Mesendoderm (in vitro differentiated cells): ENCODE results near the gene STX10.

Source experiments
- DNase-seq: peaks from one replicate; pipeline ENCODE4 v3.0.0; 2013
- H2AK5ac ChIP-seq: 2 replicates; pipeline ENCODE4 v1.6.1; 2013; ENCODE audit warnings: low read length, inconsistent platforms
- H2BK120ac ChIP-seq: 2 replicates; pipeline ENCODE4 v1.6.1; 2013; ENCODE audit warnings: low read depth, mild to moderate bottlenecking, low read length, moderate library complexity, mixed read lengths
- H2BK15ac ChIP-seq: replicated peaks from 2 replicates; pipeline ENCODE4 v1.6.1; 2013; ENCODE audit warnings: low read depth, mild to moderate bottlenecking, moderate library complexity
- H2BK5ac ChIP-seq: 2 replicates; pipeline ENCODE4 v1.6.1; 2013; ENCODE audit warnings: low read length, inconsistent platforms
- H3K18ac ChIP-seq: 2 replicates; pipeline ENCODE4 v1.6.1; 2013; ENCODE audit warnings: mild to moderate bottlenecking, low read length, mixed read lengths
- H3K23ac ChIP-seq: one replicate; pipeline ENCODE4 v1.6.1; 2013; ENCODE audit warnings: low read length
- H3K27ac ChIP-seq: 2 replicates; pipeline ENCODE4 v1.5.1; 2013; ENCODE audit warnings: low read depth, mild to moderate bottlenecking, inconsistent platforms, low read length, moderate library complexity
- H3K27me3 ChIP-seq: 2 replicates; pipeline ENCODE4 v1.6.1; 2013; ENCODE audit warnings: low read length, control low read depth, mild to moderate bottlenecking, inconsistent platforms; ENCODE audit not compliant: insufficient read depth, poor library complexity
- H3K36me3 ChIP-seq: 2 replicates; pipeline ENCODE4 v1.6.1; 2013; ENCODE audit warnings: low read length, inconsistent platforms; ENCODE audit not compliant: control insufficient read depth, insufficient read depth
- H3K4ac ChIP-seq: one replicate; pipeline ENCODE4 v1.6.1; 2013; ENCODE audit warnings: low read depth, mild to moderate bottlenecking, low read length, moderate library complexity
- H3K4me1 ChIP-seq: 2 replicates; pipeline ENCODE4 v1.6.1; 2013; ENCODE audit warnings: low read depth, low read length, inconsistent platforms; ENCODE audit not compliant: control insufficient read depth
- H3K4me2 ChIP-seq: 2 replicates; pipeline ENCODE4 v1.6.1; 2013; ENCODE audit warnings: low read length
- H3K4me3 ChIP-seq: 2 replicates; pipeline ENCODE4 v1.5.1; 2013; ENCODE audit warnings: mild to moderate bottlenecking, low read length
- H3K56ac ChIP-seq: one replicate; pipeline ENCODE4 v1.6.1; 2013; ENCODE audit warnings: low read length
- H3K79me1 ChIP-seq: 2 replicates; pipeline ENCODE4 v1.6.1; 2013; ENCODE audit warnings: low read length, inconsistent platforms
- H3K79me2 ChIP-seq: 2 replicates; pipeline ENCODE4 v1.6.1; 2013; ENCODE audit warnings: mild to moderate bottlenecking, low read length; ENCODE audit not compliant: control insufficient read depth, insufficient read depth
- H3K9ac ChIP-seq: 2 replicates; pipeline ENCODE4 v1.6.1; 2013; ENCODE audit warnings: low read length, inconsistent platforms
- H4K5ac ChIP-seq: one replicate; pipeline ENCODE4 v1.6.1; 2013; ENCODE audit warnings: low read length
- H4K8ac ChIP-seq: one replicate; pipeline ENCODE4 v1.6.1; 2013; ENCODE audit warnings: low read depth, mild to moderate bottlenecking, control low read depth, low read length, moderate library complexity
- WGBS: extraction: QIAGEN DNeasy Blood & Tissue Kit; methylation state at CpG from one replicate; pipeline ENCODE4 v1.1.7; 2013; ENCODE audit warnings: low lambda C conversion rate, missing lambda C conversion rate; ENCODE audit not compliant: insufficient coverage; ENCODE audit errors: extremely low coverage; 5-methylcytosine and 5-hydroxymethylcytosine counted together

STX10 gene

GRCh38 chr19:13110099-13110610 lies 40.0 kb downstream of the STX10 start:
- Histone ChIP-seq H3K4ac (no peak overlapping the region), H3K27me3 (no peaks in the 10 kb centered on the region), H2AK5ac (no peak overlapping the region), H3K79me1 (peaks cover 8% of the 10 kb centered on the region), H3K56ac (no peak overlapping the region), H3K27ac (no peak overlapping the region), H2BK120ac (no peak overlapping the region), H3K9ac (no peak overlapping the region), H2BK5ac (no peak overlapping the region), H4K8ac (no peak overlapping the region), H2BK15ac (no peak overlapping the region), H3K4me1 (no peaks in the 10 kb centered on the region), H3K18ac (no peak overlapping the region), H3K79me2 (peaks cover 4% of the 10 kb centered on the region), H3K23ac (no peak overlapping the region), H3K4me2 (no peak overlapping the region), H4K5ac (no peak overlapping the region), H3K4me3 (no peak overlapping the region), H3K36me3 (peaks cover 11% of the 10 kb centered on the region)
- no CpG with 5 or more reads among the region's 15 CpGs for WGBS
- DNase-seq = no peak

DNA sequence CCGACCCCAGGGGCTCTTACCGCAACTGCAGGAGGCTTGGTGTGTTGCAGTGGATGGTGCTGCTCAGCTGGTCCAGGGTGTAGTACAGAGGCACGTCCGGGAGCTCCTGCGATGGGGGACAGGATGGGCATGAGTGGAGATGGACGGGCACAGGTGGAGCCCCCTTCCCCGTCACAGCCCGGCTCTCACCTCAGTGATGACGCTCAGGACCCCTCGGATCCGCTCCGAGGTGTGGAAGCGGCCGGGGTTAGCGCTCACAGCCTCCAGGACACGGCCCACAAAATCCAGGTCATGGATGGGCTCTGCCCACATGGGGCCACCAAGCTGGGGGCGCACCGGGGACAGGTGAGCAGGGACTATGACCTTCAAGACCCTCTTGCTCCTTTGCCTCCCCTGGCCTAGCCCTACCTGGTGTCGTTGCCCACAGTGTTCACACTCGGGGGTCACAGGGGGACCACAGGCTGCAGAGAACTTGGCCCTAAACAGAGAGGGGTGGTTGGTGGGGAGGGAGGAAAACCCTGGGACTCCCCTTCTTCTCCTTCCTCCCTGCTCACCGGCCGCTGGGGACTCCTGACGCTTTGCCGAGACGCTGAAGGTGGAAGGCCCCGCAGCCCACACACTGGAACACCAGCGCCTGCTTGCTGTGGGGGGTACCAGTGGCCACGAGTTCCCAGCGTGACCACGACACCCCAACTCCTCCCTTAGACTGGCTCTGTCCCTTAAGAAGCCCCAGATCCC lies 40.6 kb downstream of the STX10 start:
- Histone ChIP-seq H3K27ac (no peak overlapping the region), H2AK5ac (no peak overlapping the region), H3K23ac (no peak overlapping the region), H3K79me2 (no peaks in the 10 kb centered on the region), H3K79me1 (peaks cover 6% of the 10 kb centered on the region), H4K5ac (no peak overlapping the region), H3K4me2 (no peak overlapping the region), H2BK5ac (no peak overlapping the region), H3K56ac (no peak overlapping the region), H3K18ac (no peak overlapping the region), H3K36me3 (peaks cover 9% of the 10 kb centered on the region), H2BK120ac (no peak overlapping the region), H2BK15ac (no peak overlapping the region), H3K4me1 (no peaks in the 10 kb centered on the region), H3K4me3 (no peak overlapping the region), H3K27me3 (no peaks in the 10 kb centered on the region), H3K4ac (no peak overlapping the region), H3K9ac (no peak overlapping the region), H4K8ac (no peak overlapping the region)
- no peak for DNase-seq
- no CpG with 5 or more reads among the region's 30 CpGs for WGBS

DNA sequence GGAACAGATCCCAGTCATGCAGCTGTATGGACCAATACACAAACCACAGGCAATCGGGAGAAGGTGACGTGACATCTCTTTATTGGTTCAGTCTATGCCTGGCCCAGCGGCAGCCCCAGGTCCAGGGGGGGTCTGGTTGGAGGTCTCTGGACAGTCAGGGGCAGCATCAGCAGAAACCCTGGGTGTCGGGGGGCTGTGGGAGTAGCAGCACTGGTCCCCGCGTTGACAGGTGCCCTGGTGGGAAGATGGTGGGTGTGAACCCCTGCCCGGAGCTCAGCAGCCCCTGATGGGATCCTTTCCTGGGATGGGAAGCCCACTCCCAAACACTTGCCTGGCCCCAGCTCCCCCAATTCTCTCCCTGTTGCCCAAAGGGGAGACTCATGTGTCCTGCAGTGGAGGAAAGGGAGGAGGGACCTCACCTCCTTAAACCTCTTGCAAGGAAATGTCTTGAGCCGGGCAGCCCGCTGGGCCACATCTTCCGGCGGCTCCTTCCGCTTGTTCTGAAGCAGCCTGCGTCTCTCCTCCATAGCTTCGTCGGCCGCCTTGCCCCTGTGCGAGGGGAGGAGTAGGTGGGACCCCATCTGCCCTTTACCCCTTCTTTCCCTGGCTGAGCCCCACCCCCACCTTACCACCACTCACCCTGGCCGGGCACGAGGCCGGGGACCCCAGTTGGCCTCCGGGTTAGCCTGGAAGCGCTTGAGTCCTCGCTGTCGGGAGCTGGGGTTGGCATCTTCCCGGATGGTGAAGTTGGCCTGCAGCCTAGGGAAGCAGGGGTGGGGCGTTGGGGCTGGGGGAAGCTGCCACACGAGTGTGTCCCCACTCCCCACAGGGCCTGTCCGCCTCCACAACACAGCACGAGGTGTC lies 45.1 kb downstream of the STX10 start:
- no peak for DNase-seq
- WGBS = no CpG with 5 or more reads among the region's 29 CpGs

GRCh38 chr19:13104360-13104847 lies 45.8 kb downstream of the STX10 start:
- no peaks in the 10 kb centered on the region for H3K79me2 ChIP-seq
- H3K4me2 ChIP-seq = no peak overlapping the region
- no peak overlapping the region for H3K4ac ChIP-seq
- H3K79me1 ChIP-seq = no peaks in the 10 kb centered on the region
- no peak overlapping the region for H2BK15ac ChIP-seq
- DNase-seq = peak; percentile 33
- no peak overlapping the region for H2AK5ac ChIP-seq
- no peak overlapping the region for H3K18ac ChIP-seq
- H4K8ac ChIP-seq = no peak overlapping the region
- peaks cover 4% of the 10 kb centered on the region for H3K4me1 ChIP-seq
- H2BK5ac ChIP-seq = no peak overlapping the region
- H4K5ac ChIP-seq = no peak overlapping the region
- no peak overlapping the region for H3K4me3 ChIP-seq
- no peak overlapping the region for H3K9ac ChIP-seq
- no peak overlapping the region for H2BK120ac ChIP-seq
- no peak overlapping the region for H3K23ac ChIP-seq
- no peak overlapping the region for H3K56ac ChIP-seq
- no peak overlapping the region for H3K27ac ChIP-seq
- WGBS = no CpG with 5 or more reads among the region's 33 CpGs
- H3K27me3 ChIP-seq = peaks cover 3% of the 10 kb centered on the region
- H3K36me3 ChIP-seq = peaks cover 2% of the 10 kb centered on the region

More for the DNA sequence above, 45.1 kb downstream of the STX10 start:
- Histone ChIP-seq H3K4ac (no peak overlapping the region), H3K79me2 (no peaks in the 10 kb centered on the region), H3K18ac (no peak overlapping the region), H4K8ac (no peak overlapping the region), H2BK15ac (no peak overlapping the region), H3K4me1 (peaks cover 4% of the 10 kb centered on the region), H3K27ac (no peak overlapping the region), H3K4me3 (no peak overlapping the region), H2AK5ac (no peak overlapping the region), H2BK120ac (no peak overlapping the region), H3K23ac (no peak overlapping the region), H3K27me3 (no peaks in the 10 kb centered on the region), H3K4me2 (no peak overlapping the region), H4K5ac (no peak overlapping the region), H3K56ac (no peak overlapping the region), H3K79me1 (no peaks in the 10 kb centered on the region), H3K9ac (no peak overlapping the region), H2BK5ac (no peak overlapping the region), H3K36me3 (peaks cover 2% of the 10 kb centered on the region)

GRCh38 chr19:13103581-13104359 lies 46.4 kb downstream of the STX10 start:
- Histone ChIP-seq H3K27me3 (peaks cover 9% of the 10 kb centered on the region), H3K18ac (no peak overlapping the region), H2BK5ac (no peak overlapping the region), H3K9ac (no peak overlapping the region), H2BK120ac (no peak overlapping the region), H3K4ac (no peak overlapping the region), H3K4me3 (no peak overlapping the region), H2AK5ac (no peak overlapping the region), H3K4me2 (no peak overlapping the region), H3K79me1 (no peaks in the 10 kb centered on the region), H3K4me1 (peaks cover 4% of the 10 kb centered on the region), H3K36me3 (peaks cover 2% of the 10 kb centered on the region), H4K8ac (no peak overlapping the region), H3K27ac (no peak overlapping the region), H3K23ac (no peak overlapping the region), H3K79me2 (no peaks in the 10 kb centered on the region), H4K5ac (no peak overlapping the region), H2BK15ac (no peak overlapping the region), H3K56ac (peak overlapping the region; percentile 73)
- no peak for DNase-seq
- WGBS = no CpG with 5 or more reads among the region's 13 CpGs
